ENCODE measurements around the gene PPP1R12C. TPM values are rescaled to one million over a fixed set of nuclear protein-coding genes. Genes with fewer than 3 reads are reported as not detected.
A peak's percentile ranks its signal among the peaks of the same experiment; 100 is the strongest.

Gene PPP1R12C
- total RNA-seq, result 24.5 TPM

DNA sequence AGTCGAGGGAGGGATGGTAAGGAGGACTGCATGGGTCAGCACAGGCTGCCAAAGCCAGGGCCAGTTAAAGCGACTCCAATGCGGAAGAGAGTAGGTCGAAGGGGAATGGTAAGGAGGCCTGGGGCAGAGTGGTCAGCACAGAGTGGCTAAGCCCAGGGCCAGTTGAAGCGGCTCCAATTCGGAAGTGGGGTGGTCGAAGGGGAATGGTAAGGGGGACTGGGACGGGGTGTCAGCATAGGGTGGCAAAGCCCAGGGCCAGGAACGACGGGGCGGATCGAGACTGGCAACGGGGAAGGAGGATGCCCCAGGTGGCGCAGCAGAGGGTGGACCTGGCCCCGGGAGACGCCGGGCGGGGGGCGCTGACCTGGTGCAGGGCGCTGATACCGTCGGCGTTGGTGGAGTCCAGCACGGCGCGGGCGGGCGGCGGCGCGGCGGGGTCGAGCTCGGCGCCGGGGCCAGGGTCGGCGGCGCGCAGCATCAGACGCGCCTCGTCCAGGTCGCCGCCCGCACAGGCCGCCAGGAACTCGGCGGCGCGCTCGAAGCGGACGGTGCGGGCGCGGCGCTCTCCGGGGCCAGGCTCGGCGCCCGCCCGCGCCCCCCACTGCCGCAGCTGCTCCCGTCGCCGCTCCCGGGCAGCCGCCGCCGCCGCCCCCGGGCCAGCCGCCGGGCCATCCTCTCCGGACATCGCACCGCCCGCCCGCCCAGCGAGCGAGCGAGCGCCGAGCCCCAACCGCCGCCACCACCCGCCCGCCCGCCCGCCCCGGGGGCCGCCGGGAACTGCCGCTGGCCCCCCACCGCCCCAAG lies at the start of gene PPP1R12C:
TSS of gene PPP1R12C (minus strand) at position 779 of the 804 bp plus-strand sequence. CDS start at position 685, 94 bp downstream.
- peak within 1 kb of the TSS; percentile 86 for H3K27ac ChIP-seq (ENCODE audit: low read depth, low read length)
- no peaks in the 10 kb centered on the region for H3K27me3 ChIP-seq (ENCODE audit: control insufficient read depth in 3 of 3, insufficient read depth in 3 of 3, low read length in 3 of 3)
- no peaks in the 10 kb centered on the region for H3K36me3 ChIP-seq (ENCODE audit: control insufficient read depth in 3 of 3, insufficient read depth in 3 of 3, low read length in 3 of 3)
- H3K9me3 ChIP-seq (ENCODE audit: control insufficient read depth in 3 of 3, low read length in 3 of 3), result no peaks in the 10 kb centered on the region
- H3K9ac ChIP-seq (ENCODE audit: low read depth in 1 of 3, low read length in 3 of 3), result peak within 1 kb of the TSS; percentile 73 to 92 (median 89)
- peaks cover 40 to 51% (median 50%) of the 10 kb centered on the region in 3 donors for H3K4me1 ChIP-seq (ENCODE audit: control insufficient read depth in 3 of 3, insufficient read depth in 3 of 3, low read length in 3 of 3)
- peak within 1 kb of the TSS; percentile 91 to 94 (median 93) for H3K4me3 ChIP-seq (ENCODE audit: low read length in 3 of 3)

DNA sequence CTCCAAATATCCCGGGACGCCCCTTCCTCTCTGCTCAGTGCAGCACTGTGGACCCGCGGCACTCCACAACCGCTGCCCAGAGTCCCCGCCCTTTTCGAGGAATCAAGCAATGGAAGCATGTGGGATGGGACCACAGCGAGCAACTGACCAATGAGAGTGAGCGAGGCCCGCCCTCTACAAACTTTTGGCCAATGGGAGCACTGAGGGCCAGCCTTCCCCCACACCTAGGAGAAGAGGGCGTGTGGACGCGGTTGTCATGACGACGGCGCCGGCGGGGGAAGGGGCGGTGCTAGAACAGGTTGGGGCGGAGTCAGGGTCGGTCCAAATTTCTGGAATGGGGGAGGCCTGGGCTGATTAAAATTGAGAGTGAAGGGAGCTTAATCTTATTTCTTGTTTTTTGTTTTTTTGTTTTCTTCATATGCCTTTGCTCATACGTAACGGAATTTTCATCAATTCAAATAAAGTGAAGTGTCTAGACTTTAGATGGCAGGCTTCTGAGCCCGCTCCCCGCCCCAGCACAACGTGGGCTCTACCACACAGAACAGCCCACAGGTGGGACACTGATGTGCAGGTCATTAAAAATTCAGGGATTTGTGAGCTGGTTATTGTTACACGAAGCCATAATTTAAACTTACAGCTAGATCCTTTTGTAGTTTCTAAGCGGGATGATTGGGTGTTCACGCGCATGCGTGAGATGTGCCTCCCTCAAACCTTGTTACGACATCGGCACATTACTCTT lies 49.3 kb upstream of the PPP1R12C start, which contains the start of gene DNAAF3:
TSS of gene DNAAF3 (minus strand) at position 84 of the 739 bp plus-strand sequence. CDS start 200 bp downstream, outside the sequence.
- H3K36me3 ChIP-seq (ENCODE audit: control insufficient read depth in 3 of 3, insufficient read depth in 3 of 3, low read length in 3 of 3), result no peaks in the 10 kb centered on the region
- peaks cover 7 to 17% (median 10%) of the 10 kb centered on the region in 3 donors for H3K4me1 ChIP-seq (ENCODE audit: control insufficient read depth in 3 of 3, insufficient read depth in 3 of 3, low read length in 3 of 3)
- peak within 1 kb of the TSS; percentile 63 to 77 (median 67) for H3K4me3 ChIP-seq (ENCODE audit: low read length in 3 of 3)
- peaks cover 37 to 44% (median 42%) of the 10 kb centered on the region in 3 donors for H3K27me3 ChIP-seq (ENCODE audit: control insufficient read depth in 3 of 3, insufficient read depth in 3 of 3, low read length in 3 of 3)
- H3K27ac ChIP-seq (ENCODE audit: low read depth, low read length), result no peak within 1 kb of the TSS
- H3K9me3 ChIP-seq (ENCODE audit: control insufficient read depth in 3 of 3, low read length in 3 of 3), result no peaks in the 10 kb centered on the region
- H3K9ac ChIP-seq (ENCODE audit: low read depth in 1 of 3, low read length in 3 of 3), result no peak within 1 kb of the TSS

DNA sequence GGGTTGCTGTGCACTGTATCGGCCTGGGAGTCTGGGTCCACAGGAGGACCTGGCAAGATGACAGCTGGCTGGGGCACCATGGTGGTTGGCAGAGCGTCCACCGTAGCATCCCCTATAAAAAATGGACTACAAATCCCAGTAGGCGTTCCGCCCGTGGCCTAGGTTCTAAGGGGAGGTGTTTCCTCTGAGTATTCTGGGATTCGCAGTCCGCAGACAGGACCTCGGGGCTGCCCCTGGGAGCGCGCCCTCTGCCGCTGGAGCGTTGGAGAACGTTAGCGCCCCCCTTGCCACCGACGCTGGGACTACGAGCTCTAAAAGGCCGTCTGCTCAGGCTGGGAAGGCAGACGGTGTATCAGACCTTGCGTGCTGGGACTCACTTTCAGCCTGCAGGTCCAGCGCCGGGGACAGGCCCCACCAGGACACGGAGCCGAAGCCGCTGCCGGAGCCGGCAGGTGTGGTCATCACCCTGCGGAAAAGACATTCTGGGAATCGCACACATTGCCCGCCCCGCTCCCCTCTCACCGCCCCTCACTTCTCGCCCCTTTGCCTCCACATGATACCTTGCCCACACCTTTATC lies 48.6 kb upstream of the PPP1R12C start:
- Histone ChIP-seq H3K36me3 (ENCODE audit: control insufficient read depth in 3 of 3, insufficient read depth in 3 of 3, low read length in 3 of 3) (no peaks in the 10 kb centered on the region), H3K27me3 (ENCODE audit: control insufficient read depth in 3 of 3, insufficient read depth in 3 of 3, low read length in 3 of 3) (peaks cover 37 to 42% (median 41%) of the 10 kb centered on the region in 3 donors), H3K4me3 (ENCODE audit: low read length in 3 of 3) (peak overlapping the region; percentile 63 to 77 (median 67)), H3K4me1 (ENCODE audit: control insufficient read depth in 3 of 3, insufficient read depth in 3 of 3, low read length in 3 of 3) (peaks cover 7 to 17% (median 10%) of the 10 kb centered on the region in 3 donors), H3K9me3 (ENCODE audit: control insufficient read depth in 3 of 3, low read length in 3 of 3) (no peaks in the 10 kb centered on the region), H3K9ac (ENCODE audit: low read depth in 1 of 3, low read length in 3 of 3) (no peak overlapping the region), H3K27ac (ENCODE audit: low read depth, low read length) (no peak overlapping the region)

DNA sequence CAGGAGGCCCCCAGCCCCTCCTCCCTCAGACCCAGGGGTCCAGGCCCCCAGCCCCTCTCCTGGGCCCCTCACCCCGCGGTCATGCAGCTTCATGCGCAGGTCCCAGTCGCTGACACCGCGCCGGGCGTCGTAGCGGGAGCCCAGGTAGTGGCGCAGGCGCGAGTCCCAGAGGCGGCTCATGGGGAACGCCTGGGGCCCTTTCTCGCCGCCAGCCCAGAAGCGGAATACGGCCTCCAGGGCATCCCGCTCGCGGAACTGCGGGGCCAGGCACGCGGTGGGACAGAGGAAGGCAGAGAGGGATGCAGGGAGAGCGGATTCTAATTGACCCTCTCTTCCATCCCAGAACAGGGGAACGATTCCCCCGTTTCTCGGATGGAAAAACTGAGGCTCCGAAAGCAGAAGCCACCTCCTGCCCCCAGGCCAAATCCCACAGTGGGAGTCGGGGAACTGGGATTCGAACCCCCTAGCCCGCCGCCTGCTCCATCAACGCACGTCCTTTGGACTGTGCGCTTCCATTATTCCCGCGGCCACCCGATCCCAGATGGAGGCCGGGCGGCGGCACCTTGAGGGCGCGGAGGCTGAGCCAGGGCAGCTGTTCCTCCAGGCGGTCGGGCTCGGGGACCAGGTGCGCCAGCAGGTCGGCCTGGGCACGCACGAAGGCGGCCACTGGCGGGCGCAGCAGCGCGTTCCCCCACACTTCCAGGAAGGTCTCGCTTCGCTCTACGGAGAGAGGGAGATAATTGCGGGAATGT lies 44.3 kb upstream of the PPP1R12C start:
- peaks cover 15 to 29% (median 23%) of the 10 kb centered on the region in 3 donors for H3K4me1 ChIP-seq (ENCODE audit: control insufficient read depth in 3 of 3, insufficient read depth in 3 of 3, low read length in 3 of 3)
- H3K9me3 ChIP-seq (ENCODE audit: control insufficient read depth in 3 of 3, low read length in 3 of 3), result no peaks in the 10 kb centered on the region
- no peak overlapping the region for H3K9ac ChIP-seq (ENCODE audit: low read depth in 1 of 3, low read length in 3 of 3)
- H3K36me3 ChIP-seq (ENCODE audit: control insufficient read depth in 3 of 3, insufficient read depth in 3 of 3, low read length in 3 of 3), result no peaks in the 10 kb centered on the region
- H3K27me3 ChIP-seq (ENCODE audit: control insufficient read depth in 3 of 3, insufficient read depth in 3 of 3, low read length in 3 of 3), result peaks cover 28 to 36% (median 34%) of the 10 kb centered on the region in 3 donors
- no peak overlapping the region for H3K4me3 ChIP-seq (ENCODE audit: low read length in 3 of 3)
- H3K27ac ChIP-seq (ENCODE audit: low read depth, low read length), result no peak overlapping the region

DNA sequence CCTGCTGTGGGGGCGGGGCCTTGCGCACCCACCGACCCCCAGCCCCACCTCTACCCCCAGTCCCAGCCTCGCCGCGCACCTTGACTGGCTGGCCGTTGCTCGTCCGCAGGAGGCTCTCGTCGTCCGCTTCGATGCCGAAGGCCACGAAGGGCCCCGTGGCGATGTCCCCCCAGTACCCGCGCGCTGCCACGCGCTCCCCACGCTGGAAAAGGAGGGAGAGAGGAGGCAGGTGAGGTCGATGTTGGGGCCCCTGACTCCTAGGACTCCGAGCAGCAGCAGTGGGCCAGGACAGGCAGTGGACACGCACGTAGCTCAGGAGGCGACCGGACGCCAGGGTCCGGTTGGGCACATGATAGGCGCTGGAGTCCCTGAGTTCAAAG lies 43.5 kb upstream of the PPP1R12C start:
- Histone ChIP-seq H3K27ac (ENCODE audit: low read depth, low read length) (no peak overlapping the region), H3K36me3 (ENCODE audit: control insufficient read depth in 3 of 3, insufficient read depth in 3 of 3, low read length in 3 of 3) (no peaks in the 10 kb centered on the region), H3K4me3 (ENCODE audit: low read length in 3 of 3) (no peak overlapping the region), H3K4me1 (ENCODE audit: control insufficient read depth in 3 of 3, insufficient read depth in 3 of 3, low read length in 3 of 3) (peaks cover 15 to 30% (median 19%) of the 10 kb centered on the region in 3 donors), H3K9me3 (ENCODE audit: control insufficient read depth in 3 of 3, low read length in 3 of 3) (no peaks in the 10 kb centered on the region), H3K27me3 (ENCODE audit: control insufficient read depth in 3 of 3, insufficient read depth in 3 of 3, low read length in 3 of 3) (peaks cover 32 to 36% (median 32%) of the 10 kb centered on the region in 3 donors), H3K9ac (ENCODE audit: low read depth in 1 of 3, low read length in 3 of 3) (no peak overlapping the region)

DNA sequence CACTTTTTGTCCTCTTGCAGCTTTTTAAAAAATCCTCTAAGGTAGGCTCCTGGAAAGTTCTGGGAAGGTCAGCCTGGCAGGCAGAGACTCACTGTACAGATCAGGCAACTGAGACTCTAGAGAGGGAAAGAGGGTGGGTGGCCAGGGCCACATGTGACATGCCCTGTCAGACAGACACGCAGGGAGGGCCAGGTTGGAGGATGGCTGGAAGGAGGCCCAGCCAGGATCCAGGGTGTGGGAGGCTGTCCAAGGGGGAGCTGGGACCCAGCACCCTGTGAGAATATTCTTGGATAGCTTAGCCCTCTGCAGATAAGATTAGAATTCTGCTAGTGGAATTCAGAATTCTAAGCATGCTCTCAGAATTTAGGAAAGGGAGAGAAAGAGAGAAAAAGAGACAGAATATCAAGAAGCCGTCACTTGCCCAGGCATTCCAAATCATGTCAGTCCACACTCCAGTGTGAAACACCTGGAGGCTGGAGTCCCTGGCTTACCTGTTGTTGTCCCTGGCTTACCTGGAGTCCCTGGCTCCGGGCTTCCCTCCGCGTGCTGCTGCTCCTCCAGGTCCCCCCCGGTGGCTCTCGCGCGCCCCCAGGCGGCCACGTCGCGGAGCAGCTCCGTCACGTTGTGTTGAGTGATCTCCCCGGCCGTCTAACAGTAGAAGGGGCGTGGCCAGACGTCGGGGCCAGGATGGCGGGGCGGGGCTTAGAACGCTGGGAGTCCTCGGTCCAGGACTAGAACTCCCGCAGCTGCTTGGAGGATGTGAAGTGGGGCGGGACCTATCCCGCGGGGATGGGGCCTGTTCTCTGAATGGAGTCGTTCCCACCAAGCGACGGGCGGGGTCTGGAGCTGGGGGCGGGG lies 42.9 kb upstream of the PPP1R12C start:
- H3K27me3 ChIP-seq (ENCODE audit: control insufficient read depth in 3 of 3, insufficient read depth in 3 of 3, low read length in 3 of 3), result peaks cover 28 to 30% (median 28%) of the 10 kb centered on the region in 3 donors
- H3K36me3 ChIP-seq (ENCODE audit: control insufficient read depth in 3 of 3, insufficient read depth in 3 of 3, low read length in 3 of 3), result no peaks in the 10 kb centered on the region
- no peak overlapping the region for H3K27ac ChIP-seq (ENCODE audit: low read depth, low read length)
- H3K9ac ChIP-seq (ENCODE audit: low read depth in 1 of 3, low read length in 3 of 3), result peak overlapping the region in 1 of 3 donors; percentile 54
- H3K4me3 ChIP-seq (ENCODE audit: low read length in 3 of 3), result peak overlapping the region in 1 of 3 donors; percentile 45
- peaks cover 10 to 28% (median 15%) of the 10 kb centered on the region in 3 donors for H3K4me1 ChIP-seq (ENCODE audit: control insufficient read depth in 3 of 3, insufficient read depth in 3 of 3, low read length in 3 of 3)
- H3K9me3 ChIP-seq (ENCODE audit: control insufficient read depth in 3 of 3, low read length in 3 of 3), result no peaks in the 10 kb centered on the region

DNA sequence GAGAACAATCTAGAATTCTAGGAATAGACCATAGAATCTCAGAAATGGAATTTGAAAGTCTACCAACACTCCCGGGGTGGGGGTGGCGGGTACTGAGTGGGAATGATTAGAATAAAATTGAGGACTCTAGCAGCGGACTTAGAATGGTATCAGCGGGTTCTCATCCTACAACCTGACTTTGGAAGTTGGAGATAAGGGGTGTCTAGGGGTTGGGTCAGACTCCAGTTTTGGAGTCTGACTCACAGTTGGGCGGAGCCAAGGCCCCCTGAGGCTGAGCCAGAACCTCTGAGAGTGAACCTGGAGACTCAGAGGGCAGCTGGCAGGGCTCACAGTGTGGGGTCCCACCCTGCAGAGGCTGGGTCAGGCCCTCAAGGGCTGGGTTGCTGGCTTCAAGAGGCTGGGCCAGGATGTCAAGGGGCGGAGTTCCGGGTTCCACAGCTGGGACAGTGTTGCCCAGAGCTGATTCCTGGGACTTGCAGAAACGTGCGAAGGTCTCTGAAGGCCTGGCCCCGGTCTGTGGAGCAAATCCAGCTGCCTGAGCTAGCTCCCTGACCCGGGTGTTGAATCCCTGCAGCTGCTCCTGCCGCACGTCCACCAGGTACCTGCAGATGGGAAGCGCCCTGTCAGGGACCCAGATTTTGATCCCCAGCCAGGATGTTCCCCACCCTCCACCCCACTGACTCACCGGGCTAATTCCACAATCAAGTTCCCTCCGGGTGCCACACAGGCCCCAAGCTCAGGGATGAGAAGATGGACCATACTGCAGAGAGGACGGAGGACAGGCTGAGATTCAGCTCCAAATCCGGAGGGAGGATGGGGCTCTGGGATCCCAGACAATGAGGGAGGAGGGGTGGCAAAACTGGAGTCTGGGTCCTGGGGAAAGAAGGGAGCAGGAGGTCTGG lies 41.7 kb upstream of the PPP1R12C start:
- Histone ChIP-seq H3K4me1 (ENCODE audit: control insufficient read depth in 3 of 3, insufficient read depth in 3 of 3, low read length in 3 of 3) (peaks cover 10 to 28% (median 15%) of the 10 kb centered on the region in 3 donors), H3K9ac (ENCODE audit: low read depth in 1 of 3, low read length in 3 of 3) (peak overlapping the region in 1 of 3 donors; percentile 76), H3K36me3 (ENCODE audit: control insufficient read depth in 3 of 3, insufficient read depth in 3 of 3, low read length in 3 of 3) (no peaks in the 10 kb centered on the region), H3K9me3 (ENCODE audit: control insufficient read depth in 3 of 3, low read length in 3 of 3) (no peaks in the 10 kb centered on the region), H3K4me3 (ENCODE audit: low read length in 3 of 3) (peak overlapping the region in 1 of 3 donors; percentile 64), H3K27ac (ENCODE audit: low read depth, low read length) (peak overlapping the region; percentile 47), H3K27me3 (ENCODE audit: control insufficient read depth in 3 of 3, insufficient read depth in 3 of 3, low read length in 3 of 3) (peaks cover 28 to 32% (median 30%) of the 10 kb centered on the region in 3 donors)

DNA sequence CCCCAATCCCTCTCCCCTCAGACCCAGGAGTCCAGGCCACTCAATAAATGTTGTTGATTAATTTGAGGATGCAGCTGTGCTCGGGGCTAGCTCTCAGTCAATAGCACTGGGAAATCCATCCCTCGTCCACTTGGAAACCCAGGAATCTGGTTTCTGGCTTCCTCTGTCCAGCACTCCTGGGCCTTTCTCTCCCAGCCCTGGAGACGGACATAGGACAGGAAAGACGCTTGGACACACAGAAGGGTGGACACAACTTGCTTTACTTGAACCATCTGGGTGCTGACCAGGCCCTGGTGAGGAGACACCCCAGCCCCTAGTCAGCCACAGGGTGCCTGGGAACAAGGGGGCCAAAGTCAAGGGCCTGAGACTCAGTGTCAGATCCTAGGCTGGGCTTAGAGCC lies 41.0 kb upstream of the PPP1R12C start:
- peaks cover 29 to 32% (median 30%) of the 10 kb centered on the region in 3 donors for H3K27me3 ChIP-seq (ENCODE audit: control insufficient read depth in 3 of 3, insufficient read depth in 3 of 3, low read length in 3 of 3)
- peak overlapping the region in 1 of 3 donors; percentile 8 for H3K9ac ChIP-seq (ENCODE audit: low read depth in 1 of 3, low read length in 3 of 3)
- no peak overlapping the region for H3K4me3 ChIP-seq (ENCODE audit: low read length in 3 of 3)
- H3K9me3 ChIP-seq (ENCODE audit: control insufficient read depth in 3 of 3, low read length in 3 of 3), result no peaks in the 10 kb centered on the region
- H3K27ac ChIP-seq (ENCODE audit: low read depth, low read length), result peak overlapping the region; percentile 47
- no peaks in the 10 kb centered on the region for H3K36me3 ChIP-seq (ENCODE audit: control insufficient read depth in 3 of 3, insufficient read depth in 3 of 3, low read length in 3 of 3)
- H3K4me1 ChIP-seq (ENCODE audit: control insufficient read depth in 3 of 3, insufficient read depth in 3 of 3, low read length in 3 of 3), result peaks cover 10 to 28% (median 15%) of the 10 kb centered on the region in 3 donors

All from skeletal muscle tissue (tissue), 4 donors.